Measurements from ENCODE around the gene SUSD1. TPM values are rescaled to one million over a fixed set of nuclear protein-coding genes. Genes with fewer than 3 reads are reported as not detected.
"Not testable (repeated sequence)": the region's sequence is repeated elsewhere in the genome, so short reads cannot be mapped to it uniquely, and the experiment has no call there.

SUSD1 gene
- total and polyA plus RNA-seq, 4 donors: 1.2 to 19.0 (median 3.2) TPM

DNA sequence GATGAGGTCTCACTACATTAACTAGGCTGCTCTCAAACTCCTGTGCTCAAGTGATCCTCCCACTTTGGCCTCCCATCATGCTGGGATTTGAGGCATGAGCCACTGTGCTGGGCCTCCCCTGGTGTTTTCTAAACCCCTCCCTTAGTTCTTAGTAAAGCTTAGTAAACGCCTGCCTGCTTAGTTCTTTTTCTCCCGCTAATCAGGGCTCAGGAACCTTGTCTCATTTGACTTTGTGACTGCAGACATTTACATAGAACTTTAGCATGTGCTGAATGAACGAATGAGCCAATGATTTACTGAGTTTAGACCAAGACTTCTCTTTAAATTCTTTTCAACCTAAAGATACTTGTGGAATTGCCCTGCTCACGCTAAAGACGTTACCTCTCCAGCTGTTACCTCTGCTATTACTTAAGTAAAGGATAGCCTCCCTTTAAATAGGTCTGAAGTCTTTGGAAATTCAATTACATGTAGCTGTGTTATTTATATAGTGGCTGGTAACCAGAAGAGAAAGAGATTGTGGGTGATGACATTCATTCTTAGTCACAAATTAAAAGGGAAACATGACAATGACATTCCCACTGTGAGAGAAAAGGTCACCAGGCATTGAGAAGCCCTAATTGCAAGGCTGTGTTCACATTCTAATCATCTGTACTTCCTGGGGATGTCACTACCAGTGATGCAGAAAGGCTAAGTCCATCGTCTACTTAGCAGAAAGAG lies 18.6 kb upstream of the SUSD1 start (continued):
- TF ChIP-seq, protein P1, sequence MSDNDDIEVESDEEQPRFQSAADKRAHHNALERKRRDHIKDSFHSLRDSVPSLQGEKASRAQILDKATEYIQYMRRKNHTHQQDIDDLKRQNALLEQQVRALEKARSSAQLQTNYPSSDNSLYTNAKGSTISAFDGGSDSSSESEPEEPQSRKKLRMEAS (IDR thresholded peaks at IDR 0.05): no peak
- TF ChIP-seq, protein P2, sequence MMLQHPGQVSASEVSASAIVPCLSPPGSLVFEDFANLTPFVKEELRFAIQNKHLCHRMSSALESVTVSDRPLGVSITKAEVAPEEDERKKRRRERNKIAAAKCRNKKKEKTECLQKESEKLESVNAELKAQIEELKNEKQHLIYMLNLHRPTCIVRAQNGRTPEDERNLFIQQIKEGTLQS (IDR thresholded peaks at IDR 0.05): no peak
- TF ChIP-seq FOXA1 (IDR thresholded peaks at IDR 0.05) (no peak), RXRA (IDR thresholded peaks at IDR 0.05) (no peak)
- TF ChIP-seq, protein P3, sequence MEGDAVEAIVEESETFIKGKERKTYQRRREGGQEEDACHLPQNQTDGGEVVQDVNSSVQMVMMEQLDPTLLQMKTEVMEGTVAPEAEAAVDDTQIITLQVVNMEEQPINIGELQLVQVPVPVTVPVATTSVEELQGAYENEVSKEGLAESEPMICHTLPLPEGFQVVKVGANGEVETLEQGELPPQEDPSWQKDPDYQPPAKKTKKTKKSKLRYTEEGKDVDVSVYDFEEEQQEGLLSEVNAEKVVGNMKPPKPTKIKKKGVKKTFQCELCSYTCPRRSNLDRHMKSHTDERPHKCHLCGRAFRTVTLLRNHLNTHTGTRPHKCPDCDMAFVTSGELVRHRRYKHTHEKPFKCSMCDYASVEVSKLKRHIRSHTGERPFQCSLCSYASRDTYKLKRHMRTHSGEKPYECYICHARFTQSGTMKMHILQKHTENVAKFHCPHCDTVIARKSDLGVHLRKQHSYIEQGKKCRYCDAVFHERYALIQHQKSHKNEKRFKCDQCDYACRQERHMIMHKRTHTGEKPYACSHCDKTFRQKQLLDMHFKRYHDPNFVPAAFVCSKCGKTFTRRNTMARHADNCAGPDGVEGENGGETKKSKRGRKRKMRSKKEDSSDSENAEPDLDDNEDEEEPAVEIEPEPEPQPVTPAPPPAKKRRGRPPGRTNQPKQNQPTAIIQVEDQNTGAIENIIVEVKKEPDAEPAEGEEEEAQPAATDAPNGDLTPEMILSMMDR (IDR thresholded peaks at IDR 0.05; ENCODE audit: low read depth, low read length, missing input control): no peak

DNA sequence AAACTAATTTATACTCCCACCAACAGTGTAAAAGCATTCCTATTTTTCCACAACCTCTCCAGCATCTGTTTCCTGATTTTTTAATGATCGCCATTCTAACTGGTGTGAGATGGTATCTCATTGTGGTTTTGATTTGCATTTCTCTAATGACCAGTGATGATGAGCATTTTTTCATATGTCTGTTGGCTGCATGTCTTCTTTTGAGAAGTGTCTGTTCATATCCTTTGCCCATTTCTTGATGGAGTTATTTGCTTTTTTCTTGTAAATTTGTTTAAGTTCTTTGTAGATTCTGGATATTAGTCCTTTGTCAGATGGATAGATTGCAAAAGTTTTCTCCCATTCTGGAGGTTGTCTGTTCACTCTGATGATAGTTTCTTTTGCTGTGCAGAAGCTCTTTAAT lies 15.2 kb upstream of the SUSD1 start:
- H3K27me3 ChIP-seq (ENCODE audit: control insufficient read depth in 4 of 4, insufficient read depth in 4 of 4, low read length in 3 of 4); H3K9ac ChIP-seq (ENCODE audit: low read depth in 1 of 2, low read length in 2 of 2); H3K36me3 ChIP-seq (ENCODE audit: control insufficient read depth in 4 of 4, insufficient read depth in 3 of 4, low read depth in 1 of 4, low read length in 3 of 4); H3K4me1 ChIP-seq (ENCODE audit: control insufficient read depth in 4 of 4, insufficient read depth in 4 of 4, low read length in 3 of 4); H3K4me3 ChIP-seq (ENCODE audit: low read depth in 1 of 3, low read length in 3 of 3); H3K9me3 ChIP-seq (ENCODE audit: control insufficient read depth in 4 of 4, low read length in 3 of 4); H3K27ac ChIP-seq (ENCODE audit: low read depth in 1 of 2, low read length in 2 of 2); DNase-seq (ENCODE audit: low spot score): not testable (repeated sequence)
- 98% methylated on average over 1 of the region's 1 CpG for WGBS

DNA sequence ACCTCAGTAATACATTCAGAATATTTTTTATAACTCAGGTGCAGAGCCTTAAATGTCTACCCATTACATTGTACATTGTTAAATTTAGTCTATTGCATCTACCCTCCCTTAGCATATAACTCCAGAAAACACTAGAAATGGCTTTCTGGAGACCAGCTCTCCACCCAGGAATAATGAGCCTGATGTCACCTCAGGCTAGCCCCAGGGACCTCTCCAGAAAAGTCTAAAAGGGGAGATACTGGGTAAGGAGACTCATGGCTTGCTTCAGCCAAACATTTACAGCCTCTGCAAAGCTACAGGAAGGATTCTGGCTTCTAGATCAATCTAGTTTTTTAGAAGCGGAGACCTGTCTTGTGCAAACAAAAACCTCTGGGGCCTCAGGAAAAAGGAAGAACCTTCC lies 13.8 kb upstream of the SUSD1 start:
- H3K4me3 ChIP-seq (ENCODE audit: low read depth in 1 of 3, low read length in 3 of 3): no peak overlapping the region
- no peak for TF ChIP-seq EGR1 (IDR thresholded peaks at IDR 0.05; ENCODE audit: low read depth in 2 of 2)
- TF ChIP-seq, protein P2 (IDR thresholded peaks at IDR 0.05): no peak
- no peaks in the 10 kb centered on the region for H3K9me3 ChIP-seq (ENCODE audit: control insufficient read depth in 4 of 4, low read length in 3 of 4)
- H3K4me1 ChIP-seq (ENCODE audit: control insufficient read depth in 4 of 4, insufficient read depth in 4 of 4, low read length in 3 of 4): no peaks in the 10 kb centered on the region
- H3K36me3 ChIP-seq (ENCODE audit: control insufficient read depth in 4 of 4, insufficient read depth in 3 of 4, low read depth in 1 of 4, low read length in 3 of 4): no peaks in the 10 kb centered on the region
- no peak overlapping the region for H3K9ac ChIP-seq (ENCODE audit: low read depth in 1 of 2, low read length in 2 of 2)
- WGBS: 95% methylated on average over 1 of the region's 1 CpG
- no peak overlapping the region for H3K27ac ChIP-seq (ENCODE audit: low read depth in 1 of 2, low read length in 2 of 2)
- no peak for DNase-seq (ENCODE audit: low spot score)
- no peaks in the 10 kb centered on the region for H3K27me3 ChIP-seq (ENCODE audit: control insufficient read depth in 4 of 4, insufficient read depth in 4 of 4, low read length in 3 of 4)

DNA sequence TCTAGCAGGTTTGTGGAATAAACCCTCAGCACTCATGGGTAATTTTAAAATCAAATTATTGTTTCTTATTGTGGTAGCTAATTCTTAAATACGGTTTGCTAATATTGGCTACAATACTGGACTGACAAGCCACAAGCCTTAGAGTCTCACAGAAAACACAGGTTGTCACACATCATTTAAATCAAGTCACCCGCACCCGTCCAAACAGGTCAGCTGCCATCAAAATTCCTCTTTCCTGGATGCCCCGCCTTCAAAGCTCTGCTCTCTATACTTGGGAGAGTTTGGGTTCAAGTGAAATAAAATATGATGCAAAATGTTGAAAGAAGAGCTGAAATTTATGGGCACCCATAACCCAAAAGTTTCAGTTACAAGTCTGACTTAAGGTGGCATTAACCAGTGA lies 12.3 kb upstream of the SUSD1 start:
- H3K27ac ChIP-seq (ENCODE audit: low read depth in 1 of 2, low read length in 2 of 2): no peak overlapping the region
- H3K4me3 ChIP-seq (ENCODE audit: low read depth in 1 of 3, low read length in 3 of 3): no peak overlapping the region
- H3K27me3 ChIP-seq (ENCODE audit: control insufficient read depth in 4 of 4, insufficient read depth in 4 of 4, low read length in 3 of 4): no peaks in the 10 kb centered on the region
- TF ChIP-seq HNF4A (conservative IDR thresholded peaks at IDR 0.05) (no peak), NR2F2 (IDR thresholded peaks at IDR 0.05) (no peak), RAD21 (IDR thresholded peaks at IDR 0.05) (no peak), HNF4G (IDR thresholded peaks at IDR 0.05) (no peak), FOXA2 (IDR thresholded peaks at IDR 0.05) (no peak), FOXA1 (IDR thresholded peaks at IDR 0.05) (no peak), SP1 (IDR thresholded peaks at IDR 0.05) (no peak), TAF1 (conservative IDR thresholded peaks at IDR 0.05) (no peak), RXRA (IDR thresholded peaks at IDR 0.05) (no peak)
- TF ChIP-seq, protein P1 (IDR thresholded peaks at IDR 0.05): no peak
- 87% methylated on average over 4 of the region's 4 CpGs for WGBS
- no peak for DNase-seq (ENCODE audit: low spot score)
- no peaks in the 10 kb centered on the region for H3K4me1 ChIP-seq (ENCODE audit: control insufficient read depth in 4 of 4, insufficient read depth in 4 of 4, low read length in 3 of 4)
- no peaks in the 10 kb centered on the region for H3K36me3 ChIP-seq (ENCODE audit: control insufficient read depth in 4 of 4, insufficient read depth in 3 of 4, low read depth in 1 of 4, low read length in 3 of 4)
- no peak overlapping the region for H3K9ac ChIP-seq (ENCODE audit: low read depth in 1 of 2, low read length in 2 of 2)
- no peaks in the 10 kb centered on the region for H3K9me3 ChIP-seq (ENCODE audit: control insufficient read depth in 4 of 4, low read length in 3 of 4)

All from liver (tissue), 9 donors.